HG02943 (cell line): ENCODE data around the gene PRRC1.
"Not testable (repeated sequence)": the region's sequence is repeated elsewhere in the genome, so short reads cannot be mapped to it uniquely, and the experiment has no call there.

Source experiments
- ATAC-seq: cut with Tn5 transposase; IDR thresholded peaks from one replicate; pipeline ENCODE4 v1.9.1; 2021; ENCODE audit warnings: mild to moderate bottlenecking, low read depth, moderate library complexity; ENCODE audit not compliant: unreplicated experiment

Gene PRRC1

GRCh38 chr5:127540553-127540952 is 23.1 kb downstream of the PRRC1 start:
- ATAC-seq = not testable (repeated sequence)

- ATAC-seq = not testable (repeated sequence)
Observed at GRCh38 chr5:127545249-127545648, 27.8 kb downstream of the PRRC1 start.

- no peak for ATAC-seq
Observed at GRCh38 chr5:127549551-127549950, 32.1 kb downstream of the PRRC1 start.

GRCh38 chr5:127550652-127551409 is 33.4 kb downstream of the PRRC1 start:
- ATAC-seq = no peak

- ATAC-seq = no peak
Observed at GRCh38 chr5:127551410-127552041, 34.1 kb downstream of the PRRC1 start.

- ATAC-seq = no peak
Observed at GRCh38 chr5:127555826-127556225, 38.4 kb downstream of the PRRC1 start.

GRCh38 chr5:127556609-127557334 is 39.3 kb downstream of the PRRC1 start:
- ATAC-seq = no peak

GRCh38 chr5:127558273-127558672 is 40.8 kb downstream of the PRRC1 start:
- ATAC-seq = no peak

GRCh38 chr5:127561254-127561653 is 43.8 kb downstream of the PRRC1 start:
- ATAC-seq = no peak

- ATAC-seq = no peak
Observed at GRCh38 chr5:127562252-127562651, 44.8 kb downstream of the PRRC1 start.

- no peak for ATAC-seq
Observed at GRCh38 chr5:127563136-127563535, 45.7 kb downstream of the PRRC1 start.

GRCh38 chr5:127564002-127564769 is 46.7 kb downstream of the PRRC1 start:
- peak; percentile 34 for ATAC-seq

- no peak for ATAC-seq
Observed at GRCh38 chr5:127565586-127566270, 48.3 kb downstream of the PRRC1 start.

- ATAC-seq = peak; percentile 71
Observed at GRCh38 chr5:127567026-127567768, 49.8 kb downstream of the PRRC1 start.

GRCh38 chr5:127568166-127568565 is 50.7 kb downstream of the PRRC1 start:
- no peak for ATAC-seq

GRCh38 chr5:127569471-127569870 is 52.0 kb downstream of the PRRC1 start:
- ATAC-seq = not testable (repeated sequence)

GRCh38 chr5:127571314-127572131 is 54.1 kb downstream of the PRRC1 start:
- peak; percentile 49 for ATAC-seq

- ATAC-seq = no peak
Observed at GRCh38 chr5:127572930-127573329, 55.5 kb downstream of the PRRC1 start.
